Measurements from ENCODE around the gene BARHL1. TPM values are rescaled to one million over a fixed set of nuclear protein-coding genes. Genes with fewer than 3 reads are reported as not detected.

The BARHL1 gene
- total RNA-seq, 1 experiment from 2014 or later = 0.15 TPM

DNA sequence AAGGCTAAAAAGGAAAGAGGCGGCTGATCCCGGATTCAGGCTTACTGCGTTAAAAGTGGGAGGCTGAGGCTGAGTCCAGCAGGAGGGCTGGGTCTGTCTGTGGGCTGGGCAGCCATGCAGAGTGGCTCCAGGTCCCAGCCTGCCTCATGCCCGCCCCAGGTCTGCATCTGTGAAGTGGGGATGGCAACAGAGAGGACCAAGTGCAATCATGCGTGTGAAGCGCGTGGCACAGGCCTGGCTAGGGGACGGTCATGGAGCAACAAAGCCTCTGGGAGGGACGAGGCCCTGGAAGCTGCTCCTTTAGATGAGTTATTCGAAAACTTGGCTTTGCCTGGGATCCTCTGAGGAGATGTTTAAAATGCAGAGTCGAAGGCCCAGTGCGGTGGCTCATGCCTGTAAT lies 30.4 kb upstream of the BARHL1 start:
- no peak overlapping the region for H3K27ac Mint-ChIP-seq
- ChIA-PET POLR2A (no interaction called here), CTCF (interaction anchor here (1.1 kb wide), 1 partner anchor 13 kb away, joined by 4 read pairs; no protein-coding TSS in a partner anchor)
- no peaks in the 10 kb centered on the region for H3K36me3 Mint-ChIP-seq
- TF ChIP-seq ELF4 (CRISPR knock-in tag; IDR thresholded peaks at IDR 0.05; ENCODE audit: low read depth) = no peak
- no peak overlapping the region for H3K4me3 Mint-ChIP-seq
- DNase-seq (ENCODE audit: low spot score) = no peak
- no peaks in the 10 kb centered on the region for H3K9me3 Mint-ChIP-seq
- peaks cover 16% of the 10 kb centered on the region for H3K4me1 Mint-ChIP-seq
- ATAC-seq = no peak
- no peaks in the 10 kb centered on the region for H3K27me3 Mint-ChIP-seq (ENCODE audit: low read depth)

DNA sequence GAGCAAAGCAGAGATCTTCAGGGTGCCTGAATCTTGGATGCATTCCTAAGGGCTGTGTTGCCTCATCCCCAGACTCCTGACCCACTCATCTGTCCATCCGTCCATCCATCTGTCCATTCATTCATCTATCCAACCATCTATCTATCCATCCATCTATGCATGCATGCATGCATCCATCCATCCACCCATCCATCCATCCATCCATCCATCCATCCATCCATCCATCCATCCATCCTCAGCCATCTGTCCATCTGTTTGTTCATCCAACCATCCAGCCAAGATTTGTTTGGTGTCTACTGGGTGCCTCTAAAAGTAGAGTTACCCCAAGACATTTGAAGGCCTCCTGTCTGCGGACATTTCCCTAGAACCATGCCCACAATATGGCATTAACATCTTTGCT lies 27.7 kb upstream of the BARHL1 start:
- ChIA-PET CTCF (interaction anchor here (1.7 kb wide), 1 partner anchor 8 kb away, joined by 8 read pairs; no protein-coding TSS in a partner anchor), POLR2A (no interaction called here)
- Mint-ChIP-seq H3K4me1 (no peaks in the 10 kb centered on the region), H3K27me3 (ENCODE audit: low read depth) (no peaks in the 10 kb centered on the region), H3K4me3 (no peak overlapping the region), H3K27ac (no peak overlapping the region), H3K9me3 (peaks cover 7% of the 10 kb centered on the region), H3K36me3 (peaks cover 7% of the 10 kb centered on the region)
- ATAC-seq (no peak), DNase-seq (ENCODE audit: low spot score) (no peak)
- TF ChIP-seq CBFB (CRISPR knock-in tag; IDR thresholded peaks at IDR 0.05; ENCODE audit: low read depth) (no peak), NFE2L1 (CRISPR knock-in tag; IDR thresholded peaks at IDR 0.05) (no peak), RELA (CRISPR knock-in tag; IDR thresholded peaks at IDR 0.05; ENCODE audit: borderline replicate concordance) (no peak), RORB (CRISPR knock-in tag; IDR thresholded peaks at IDR 0.05) (no peak)
- TF ChIP-seq, protein P1, sequence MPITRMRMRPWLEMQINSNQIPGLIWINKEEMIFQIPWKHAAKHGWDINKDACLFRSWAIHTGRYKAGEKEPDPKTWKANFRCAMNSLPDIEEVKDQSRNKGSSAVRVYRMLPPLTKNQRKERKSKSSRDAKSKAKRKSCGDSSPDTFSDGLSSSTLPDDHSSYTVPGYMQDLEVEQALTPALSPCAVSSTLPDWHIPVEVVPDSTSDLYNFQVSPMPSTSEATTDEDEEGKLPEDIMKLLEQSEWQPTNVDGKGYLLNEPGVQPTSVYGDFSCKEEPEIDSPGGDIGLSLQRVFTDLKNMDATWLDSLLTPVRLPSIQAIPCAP (CRISPR knock-in tag; IDR thresholded peaks at IDR 0.05) = no peak
- TF ChIP-seq, protein P2, sequence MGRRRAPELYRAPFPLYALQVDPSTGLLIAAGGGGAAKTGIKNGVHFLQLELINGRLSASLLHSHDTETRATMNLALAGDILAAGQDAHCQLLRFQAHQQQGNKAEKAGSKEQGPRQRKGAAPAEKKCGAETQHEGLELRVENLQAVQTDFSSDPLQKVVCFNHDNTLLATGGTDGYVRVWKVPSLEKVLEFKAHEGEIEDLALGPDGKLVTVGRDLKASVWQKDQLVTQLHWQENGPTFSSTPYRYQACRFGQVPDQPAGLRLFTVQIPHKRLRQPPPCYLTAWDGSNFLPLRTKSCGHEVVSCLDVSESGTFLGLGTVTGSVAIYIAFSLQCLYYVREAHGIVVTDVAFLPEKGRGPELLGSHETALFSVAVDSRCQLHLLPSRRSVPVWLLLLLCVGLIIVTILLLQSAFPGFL (CRISPR knock-in tag; IDR thresholded peaks at IDR 0.05; ENCODE audit: borderline replicate concordance) = no peak

DNA sequence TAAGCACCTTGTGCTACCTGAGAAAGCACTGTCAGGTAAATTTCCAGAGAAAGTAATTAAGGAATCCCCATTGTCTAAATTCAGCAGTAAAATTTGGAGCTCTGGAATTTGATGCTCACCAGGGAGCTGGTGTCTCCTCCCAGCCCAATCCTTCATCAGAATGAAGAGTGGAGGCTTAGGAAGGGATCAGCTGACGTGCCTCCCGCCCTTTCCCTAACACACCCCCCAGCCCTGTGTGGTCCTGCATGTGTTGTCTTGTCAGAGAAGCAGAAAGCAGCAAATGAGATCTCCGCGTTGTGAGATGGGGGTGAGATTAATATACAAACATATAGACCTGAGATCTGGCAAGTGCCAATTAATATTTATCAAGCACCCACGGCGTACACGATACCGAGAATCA lies 26.9 kb upstream of the BARHL1 start:
- ChIA-PET CTCF (interaction anchor here (1.7 kb wide), 1 partner anchor 8 kb away, joined by 8 read pairs; no protein-coding TSS in a partner anchor), POLR2A (no interaction called here)
- peaks cover 1% of the 10 kb centered on the region for H3K4me1 Mint-ChIP-seq
- H3K27me3 Mint-ChIP-seq (ENCODE audit: low read depth) = no peaks in the 10 kb centered on the region
- H3K9me3 Mint-ChIP-seq = peaks cover 13% of the 10 kb centered on the region
- H3K36me3 Mint-ChIP-seq = peaks cover 9% of the 10 kb centered on the region
- TF ChIP-seq MYBL2 (CRISPR knock-in tag; IDR thresholded peaks at IDR 0.05) (no peak), ATF1 (CRISPR knock-in tag; IDR thresholded peaks at IDR 0.05) (no peak), SMAD4 (CRISPR knock-in tag; IDR thresholded peaks at IDR 0.05) (no peak), GTF2I (CRISPR knock-in tag; conservative IDR thresholded peaks at IDR 0.05) (no peak), ZNF317 (CRISPR knock-in tag; IDR thresholded peaks at IDR 0.05; ENCODE audit: borderline replicate concordance, low read depth) (no peak), ZNF423 (CRISPR knock-in tag; IDR thresholded peaks at IDR 0.05) (no peak), CBFB (CRISPR knock-in tag; IDR thresholded peaks at IDR 0.05; ENCODE audit: low read depth) (no peak), RORB (CRISPR knock-in tag; IDR thresholded peaks at IDR 0.05) (no peak)
- TF ChIP-seq, protein P3, sequence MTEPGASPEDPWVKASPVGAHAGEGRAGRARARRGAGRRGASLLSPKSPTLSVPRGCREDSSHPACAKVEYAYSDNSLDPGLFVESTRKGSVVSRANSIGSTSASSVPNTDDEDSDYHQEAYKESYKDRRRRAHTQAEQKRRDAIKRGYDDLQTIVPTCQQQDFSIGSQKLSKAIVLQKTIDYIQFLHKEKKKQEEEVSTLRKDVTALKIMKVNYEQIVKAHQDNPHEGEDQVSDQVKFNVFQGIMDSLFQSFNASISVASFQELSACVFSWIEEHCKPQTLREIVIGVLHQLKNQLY (CRISPR knock-in tag; IDR thresholded peaks at IDR 0.05) = no peak
- TF ChIP-seq, protein P4, sequence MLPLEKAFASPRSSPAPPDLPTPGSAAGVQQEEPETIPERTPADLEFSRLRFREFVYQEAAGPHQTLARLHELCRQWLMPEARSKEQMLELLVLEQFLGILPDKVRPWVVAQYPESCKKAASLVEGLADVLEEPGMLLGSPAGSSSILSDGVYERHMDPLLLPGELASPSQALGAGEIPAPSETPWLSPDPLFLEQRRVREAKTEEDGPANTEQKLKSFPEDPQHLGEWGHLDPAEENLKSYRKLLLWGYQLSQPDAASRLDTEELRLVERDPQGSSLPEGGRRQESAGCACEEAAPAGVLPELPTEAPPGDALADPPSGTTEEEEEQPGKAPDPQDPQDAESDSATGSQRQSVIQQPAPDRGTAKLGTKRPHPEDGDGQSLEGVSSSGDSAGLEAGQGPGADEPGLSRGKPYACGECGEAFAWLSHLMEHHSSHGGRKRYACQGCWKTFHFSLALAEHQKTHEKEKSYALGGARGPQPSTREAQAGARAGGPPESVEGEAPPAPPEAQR (CRISPR knock-in tag; IDR thresholded peaks at IDR 0.05) = no peak
- TF ChIP-seq, protein P5, sequence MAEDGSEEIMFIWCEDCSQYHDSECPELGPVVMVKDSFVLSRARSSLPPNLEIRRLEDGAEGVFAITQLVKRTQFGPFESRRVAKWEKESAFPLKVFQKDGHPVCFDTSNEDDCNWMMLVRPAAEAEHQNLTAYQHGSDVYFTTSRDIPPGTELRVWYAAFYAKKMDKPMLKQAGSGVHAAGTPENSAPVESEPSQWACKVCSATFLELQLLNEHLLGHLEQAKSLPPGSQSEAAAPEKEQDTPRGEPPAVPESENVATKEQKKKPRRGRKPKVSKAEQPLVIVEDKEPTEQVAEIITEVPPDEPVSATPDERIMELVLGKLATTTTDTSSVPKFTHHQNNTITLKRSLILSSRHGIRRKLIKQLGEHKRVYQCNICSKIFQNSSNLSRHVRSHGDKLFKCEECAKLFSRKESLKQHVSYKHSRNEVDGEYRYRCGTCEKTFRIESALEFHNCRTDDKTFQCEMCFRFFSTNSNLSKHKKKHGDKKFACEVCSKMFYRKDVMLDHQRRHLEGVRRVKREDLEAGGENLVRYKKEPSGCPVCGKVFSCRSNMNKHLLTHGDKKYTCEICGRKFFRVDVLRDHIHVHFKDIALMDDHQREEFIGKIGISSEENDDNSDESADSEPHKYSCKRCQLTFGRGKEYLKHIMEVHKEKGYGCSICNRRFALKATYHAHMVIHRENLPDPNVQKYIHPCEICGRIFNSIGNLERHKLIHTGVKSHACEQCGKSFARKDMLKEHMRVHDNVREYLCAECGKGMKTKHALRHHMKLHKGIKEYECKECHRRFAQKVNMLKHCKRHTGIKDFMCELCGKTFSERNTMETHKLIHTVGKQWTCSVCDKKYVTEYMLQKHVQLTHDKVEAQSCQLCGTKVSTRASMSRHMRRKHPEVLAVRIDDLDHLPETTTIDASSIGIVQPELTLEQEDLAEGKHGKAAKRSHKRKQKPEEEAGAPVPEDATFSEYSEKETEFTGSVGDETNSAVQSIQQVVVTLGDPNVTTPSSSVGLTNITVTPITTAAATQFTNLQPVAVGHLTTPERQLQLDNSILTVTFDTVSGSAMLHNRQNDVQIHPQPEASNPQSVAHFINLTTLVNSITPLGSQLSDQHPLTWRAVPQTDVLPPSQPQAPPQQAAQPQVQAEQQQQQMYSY (CRISPR knock-in tag; IDR thresholded peaks at IDR 0.05) = no peak
- no peak for ATAC-seq
- DNase-seq (ENCODE audit: low spot score) = no peak
- no peak overlapping the region for H3K27ac Mint-ChIP-seq
- H3K4me3 Mint-ChIP-seq = no peak overlapping the region

Data from WTC11 (cell line).